Fibroblast of lung (primary cell): Measurements from ENCODE around the gene PKP1.

ENCODE experiments used
- EZH2 ChIP-seq: IDR thresholded peaks from 2 replicates; pipeline ENCODE4 v1.5.1; 2012; ENCODE audit warnings: low read length, control low read depth, mild to moderate bottlenecking; ENCODE audit errors: missing control alignments
- TF ChIP-seq, protein P1 (sequence below), 2 donors: IDR thresholded peaks in 1 of 2; conservative IDR thresholded peaks in 1 of 2; 1 replicate in 1 of 2; 2 replicates in 1 of 2; pipeline ENCODE4 v1.5.1; 2011 to 2012; ENCODE audit warnings: low read length in 2 of 2, control low read depth in 1 of 2, inconsistent platforms in 1 of 2, low read depth in 1 of 2, mild to moderate bottlenecking in 1 of 2

DNA sequence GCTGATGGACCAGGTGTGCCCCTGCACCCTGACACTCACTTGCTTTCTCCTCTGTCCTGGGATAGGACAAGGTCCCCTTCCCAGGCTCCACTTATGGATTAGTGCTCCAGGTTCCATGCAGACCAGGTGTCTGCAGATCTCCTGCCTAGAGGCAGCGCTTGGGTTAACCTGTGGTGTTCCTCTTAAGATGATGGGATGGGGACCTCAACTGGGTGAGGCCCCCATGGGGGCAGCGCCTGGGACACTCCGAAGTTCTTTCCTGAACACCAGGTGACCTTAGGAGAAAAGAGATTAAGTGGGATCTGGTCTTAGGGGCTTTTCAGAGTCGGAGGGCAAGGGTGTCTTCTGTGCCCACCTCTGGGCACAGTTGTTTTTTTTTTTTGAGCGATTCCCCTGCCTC lies 72.9 kb downstream of the PKP1 start:
- TF ChIP-seq, protein P1, sequence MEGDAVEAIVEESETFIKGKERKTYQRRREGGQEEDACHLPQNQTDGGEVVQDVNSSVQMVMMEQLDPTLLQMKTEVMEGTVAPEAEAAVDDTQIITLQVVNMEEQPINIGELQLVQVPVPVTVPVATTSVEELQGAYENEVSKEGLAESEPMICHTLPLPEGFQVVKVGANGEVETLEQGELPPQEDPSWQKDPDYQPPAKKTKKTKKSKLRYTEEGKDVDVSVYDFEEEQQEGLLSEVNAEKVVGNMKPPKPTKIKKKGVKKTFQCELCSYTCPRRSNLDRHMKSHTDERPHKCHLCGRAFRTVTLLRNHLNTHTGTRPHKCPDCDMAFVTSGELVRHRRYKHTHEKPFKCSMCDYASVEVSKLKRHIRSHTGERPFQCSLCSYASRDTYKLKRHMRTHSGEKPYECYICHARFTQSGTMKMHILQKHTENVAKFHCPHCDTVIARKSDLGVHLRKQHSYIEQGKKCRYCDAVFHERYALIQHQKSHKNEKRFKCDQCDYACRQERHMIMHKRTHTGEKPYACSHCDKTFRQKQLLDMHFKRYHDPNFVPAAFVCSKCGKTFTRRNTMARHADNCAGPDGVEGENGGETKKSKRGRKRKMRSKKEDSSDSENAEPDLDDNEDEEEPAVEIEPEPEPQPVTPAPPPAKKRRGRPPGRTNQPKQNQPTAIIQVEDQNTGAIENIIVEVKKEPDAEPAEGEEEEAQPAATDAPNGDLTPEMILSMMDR (conservative IDR thresholded peaks at IDR 0.05 in 1 of 2, IDR thresholded peaks at IDR 0.05 in 1 of 2; ENCODE audit: low read depth in 1 of 2, low read length in 2 of 2), result no peak
- no peak for TF ChIP-seq EZH2
